ENCODE data around the gene HNRNPF. TPM values are rescaled to one million over a fixed set of nuclear protein-coding genes. Genes with fewer than 3 reads are reported as not detected.
"Not testable (repeated sequence)": the region's sequence is repeated elsewhere in the genome, so short reads cannot be mapped to it uniquely, and the experiment has no call there.

The HNRNPF gene
- total and polyA plus RNA-seq, 2 donors (not counting 3 experiments of a cell fraction or from before 2014, with no cell fraction given) = 144 to 230 TPM

GRCh38 chr10:43448742-43449141 lies 39.8 kb upstream of the HNRNPF start:
- dilution Hi-C loops (cut with MboI; ENCODE audit: extremely low pct_ligation_motif_present, low sequenced_read_pairs) (no loop called here), intact Hi-C loops (cut with micrococcal nuclease) (no loop called here)
- Histone ChIP-seq H3K27ac (ENCODE audit: insufficient read depth, low read depth, low read length) (no peak overlapping the region), H3K9ac (replicated peaks; ENCODE audit: extremely low read depth, insufficient read depth, low read length) (no peak overlapping the region), H3K27me3 (ENCODE audit: control insufficient read depth in 2 of 2, insufficient read depth in 2 of 2, low read length in 2 of 2) (no peaks in the 10 kb centered on the region), H3K9me1 (replicated peaks; ENCODE audit: control insufficient read depth, extremely low read depth, insufficient read depth, low read length) (no peaks in the 10 kb centered on the region), H2AFZ (ENCODE audit: low read depth, low read length) (no peak overlapping the region), H3K4me3 (replicated peaks in 1 of 3; ENCODE audit: insufficient read depth in 1 of 3, low read depth in 1 of 3, low read length in 3 of 3) (no peak overlapping the region), H3K79me2 (ENCODE audit: control insufficient read depth, insufficient read depth, low read length) (no peaks in the 10 kb centered on the region), H3K4me1 (ENCODE audit: control insufficient read depth, extremely low read depth, insufficient read depth, low read length) (peaks cover 6% of the 10 kb centered on the region), H3K4me2 (ENCODE audit: insufficient read depth, low read length) (no peak overlapping the region), H3K9me3 (replicated peaks; ENCODE audit: control insufficient read depth, insufficient read depth, low read length) (no peaks in the 10 kb centered on the region), H4K20me1 (replicated peaks; ENCODE audit: control insufficient read depth, extremely low read depth, insufficient read depth, low read length) (no peaks in the 10 kb centered on the region), H3K36me3 (ENCODE audit: control insufficient read depth in 2 of 2, extremely low read depth in 1 of 2, insufficient read depth in 2 of 2, low read length in 2 of 2) (no peaks in the 10 kb centered on the region)
- POLR2A ChIA-PET = interaction anchor here (0.7 kb wide), 1 partner anchor 302 kb away, joined by 3 read pairs; no protein-coding TSS in a partner anchor
- CTCF ChIA-PET = interaction anchor here (0.8 kb wide), 1 partner anchor 8 kb away, joined by 3 read pairs; no protein-coding TSS in a partner anchor
- no peak for DNase-seq (ENCODE audit: low read depth, low spot score)
- no peak for FAIRE-seq
- TF ChIP-seq FOS (IDR thresholded peaks at IDR 0.05; ENCODE audit: borderline replicate concordance, insufficient read depth, low read length) (no peak), JUN (IDR thresholded peaks at IDR 0.05; ENCODE audit: borderline replicate concordance, insufficient read depth, insufficient read length, low read depth) (no peak), POLR2AphosphoS5 (IDR thresholded peaks at IDR 0.05; ENCODE audit: insufficient read depth, low read depth, low read length) (no peak), GATA2 (IDR thresholded peaks at IDR 0.05; ENCODE audit: insufficient read depth, insufficient read length, low read depth, low read length) (no peak), EZH2 (IDR thresholded peaks at IDR 0.05; ENCODE audit: borderline replicate concordance, low read depth, low read length, severe bottlenecking) (no peak), MYC (IDR thresholded peaks at IDR 0.05; ENCODE audit: low read depth, low read length) (no peak)
- TF ChIP-seq, protein P1, sequence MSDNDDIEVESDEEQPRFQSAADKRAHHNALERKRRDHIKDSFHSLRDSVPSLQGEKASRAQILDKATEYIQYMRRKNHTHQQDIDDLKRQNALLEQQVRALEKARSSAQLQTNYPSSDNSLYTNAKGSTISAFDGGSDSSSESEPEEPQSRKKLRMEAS (IDR thresholded peaks at IDR 0.05; ENCODE audit: insufficient read depth, insufficient read length) = no peak
- BruUV-seq (replicated peaks) = no TSS peak

GRCh38 chr10:43446219-43447017 lies 37.4 kb upstream of the HNRNPF start:
- H4K20me1 ChIP-seq (replicated peaks; ENCODE audit: control insufficient read depth, extremely low read depth, insufficient read depth, low read length); dilution Hi-C loops (cut with MboI; ENCODE audit: extremely low pct_ligation_motif_present, low sequenced_read_pairs); H3K79me2 ChIP-seq (ENCODE audit: control insufficient read depth, insufficient read depth, low read length); H3K4me1 ChIP-seq (ENCODE audit: control insufficient read depth, extremely low read depth, insufficient read depth, low read length); BruUV-seq (replicated peaks); H3K9me1 ChIP-seq (replicated peaks; ENCODE audit: control insufficient read depth, extremely low read depth, insufficient read depth, low read length); H3K9me3 ChIP-seq (replicated peaks; ENCODE audit: control insufficient read depth, insufficient read depth, low read length); H3K36me3 ChIP-seq (ENCODE audit: control insufficient read depth in 2 of 2, extremely low read depth in 1 of 2, insufficient read depth in 2 of 2, low read length in 2 of 2); H3K4me3 ChIP-seq (replicated peaks in 1 of 3; ENCODE audit: insufficient read depth in 1 of 3, low read depth in 1 of 3, low read length in 3 of 3); CTCF ChIA-PET; H3K27me3 ChIP-seq (ENCODE audit: control insufficient read depth in 2 of 2, insufficient read depth in 2 of 2, low read length in 2 of 2); intact Hi-C loops (cut with micrococcal nuclease); POLR2A ChIA-PET; H3K27ac ChIP-seq (ENCODE audit: insufficient read depth, low read depth, low read length); FAIRE-seq; H2AFZ ChIP-seq (ENCODE audit: low read depth, low read length); DNase-seq (ENCODE audit: low read depth, low spot score); H3K4me2 ChIP-seq (ENCODE audit: insufficient read depth, low read length); H3K9ac ChIP-seq (replicated peaks; ENCODE audit: extremely low read depth, insufficient read depth, low read length): not testable (repeated sequence)
